ENCODE data around the gene C1GALT1. TPM values are rescaled to one million over a fixed set of nuclear protein-coding genes. Genes with fewer than 3 reads are reported as not detected.

Gene C1GALT1
- total and polyA plus RNA-seq, 2 experiments from 2014 or later: 58.2 to 203 TPM

DNA sequence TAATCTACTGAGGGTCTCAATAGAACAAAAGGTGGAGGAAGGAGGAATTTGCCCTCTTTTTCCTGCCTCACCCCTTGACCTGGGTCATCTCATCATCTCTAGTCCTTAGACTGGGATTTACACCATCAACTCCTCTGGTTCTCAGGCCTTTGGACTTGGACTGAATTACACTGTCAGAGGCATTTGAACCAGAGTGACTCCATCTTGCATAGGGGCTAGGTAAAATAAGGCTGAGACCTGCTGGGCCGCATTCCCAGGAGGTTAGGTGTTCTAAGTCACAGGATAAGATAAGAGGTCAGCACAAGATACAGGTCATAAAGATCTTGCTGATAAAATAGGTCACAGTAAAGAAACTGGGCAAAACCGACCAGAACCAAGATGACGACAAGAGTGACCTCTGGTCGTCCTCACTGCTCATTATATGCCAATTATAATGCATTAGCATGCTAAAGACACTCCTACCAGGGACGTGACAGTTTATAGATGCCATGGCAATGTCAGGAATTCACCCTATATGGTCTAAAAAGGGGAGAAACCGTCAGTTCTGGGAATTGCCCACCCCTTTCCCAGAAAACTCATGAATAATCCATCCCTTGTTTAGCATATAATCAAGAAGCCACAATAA, 84.0 kb downstream of the C1GALT1 start:
- Histone ChIP-seq H3F3A (replicated peaks; ENCODE audit: low read depth) (no peaks in the 10 kb centered on the region), H3K27me3 (ENCODE audit: insufficient read depth) (no peaks in the 10 kb centered on the region), H3K4me1 (ENCODE audit: insufficient read depth) (no peaks in the 10 kb centered on the region), H3K79me2 (replicated peaks; ENCODE audit: insufficient read depth) (no peaks in the 10 kb centered on the region), H3K4me3 (no peak overlapping the region), H4K20me1 (replicated peaks; ENCODE audit: insufficient read depth) (no peaks in the 10 kb centered on the region), H3K36me3 (ENCODE audit: insufficient read depth) (no peaks in the 10 kb centered on the region), H3K4me2 (no peak overlapping the region), H3K9me2 (ENCODE audit: insufficient read depth) (peaks cover 17% of the 10 kb centered on the region), H2AFZ (no peak overlapping the region), H3K27ac (ENCODE audit: low read depth) (no peak overlapping the region)
- no peaks in the 10 kb centered on the region; the same call in 2 of the 3 replicates for H3K9me3 Mint-ChIP-seq
- no peak overlapping the region for H3K4me3 Mint-ChIP-seq
- ATAC-seq (no peak), DNase-seq (ENCODE audit: low spot score) (no peak)
- TF ChIP-seq EZH2phosphoT487 (IDR thresholded peaks at IDR 0.05; ENCODE audit: unreplicated experiment) (no peak), REST (IDR thresholded peaks at IDR 0.05; ENCODE audit: unreplicated experiment) (no peak), JUNB (IDR thresholded peaks at IDR 0.05; ENCODE audit: unreplicated experiment) (no peak), ZNF114 (CRISPR knock-in tag; IDR thresholded peaks at IDR 0.05) (no peak), EZH2 (IDR thresholded peaks at IDR 0.05; ENCODE audit: low read depth, unreplicated experiment) (no peak), STAT1 (IDR thresholded peaks at IDR 0.05; ENCODE audit: unreplicated experiment) (no peak)
- TF ChIP-seq, protein P1, sequence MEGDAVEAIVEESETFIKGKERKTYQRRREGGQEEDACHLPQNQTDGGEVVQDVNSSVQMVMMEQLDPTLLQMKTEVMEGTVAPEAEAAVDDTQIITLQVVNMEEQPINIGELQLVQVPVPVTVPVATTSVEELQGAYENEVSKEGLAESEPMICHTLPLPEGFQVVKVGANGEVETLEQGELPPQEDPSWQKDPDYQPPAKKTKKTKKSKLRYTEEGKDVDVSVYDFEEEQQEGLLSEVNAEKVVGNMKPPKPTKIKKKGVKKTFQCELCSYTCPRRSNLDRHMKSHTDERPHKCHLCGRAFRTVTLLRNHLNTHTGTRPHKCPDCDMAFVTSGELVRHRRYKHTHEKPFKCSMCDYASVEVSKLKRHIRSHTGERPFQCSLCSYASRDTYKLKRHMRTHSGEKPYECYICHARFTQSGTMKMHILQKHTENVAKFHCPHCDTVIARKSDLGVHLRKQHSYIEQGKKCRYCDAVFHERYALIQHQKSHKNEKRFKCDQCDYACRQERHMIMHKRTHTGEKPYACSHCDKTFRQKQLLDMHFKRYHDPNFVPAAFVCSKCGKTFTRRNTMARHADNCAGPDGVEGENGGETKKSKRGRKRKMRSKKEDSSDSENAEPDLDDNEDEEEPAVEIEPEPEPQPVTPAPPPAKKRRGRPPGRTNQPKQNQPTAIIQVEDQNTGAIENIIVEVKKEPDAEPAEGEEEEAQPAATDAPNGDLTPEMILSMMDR (conservative IDR thresholded peaks at IDR 0.05; ENCODE audit: low read depth in 2 of 2): no peak
- H3K36me3 Mint-ChIP-seq (ENCODE audit: low read depth): no peaks in the 10 kb centered on the region
- no peaks in the 10 kb centered on the region for H3K27me3 Mint-ChIP-seq (ENCODE audit: insufficient read depth, low read depth, poor library complexity)
- H3K27ac Mint-ChIP-seq: no peak overlapping the region
- peaks cover 8% of the 10 kb centered on the region for H3K4me1 Mint-ChIP-seq

DNA sequence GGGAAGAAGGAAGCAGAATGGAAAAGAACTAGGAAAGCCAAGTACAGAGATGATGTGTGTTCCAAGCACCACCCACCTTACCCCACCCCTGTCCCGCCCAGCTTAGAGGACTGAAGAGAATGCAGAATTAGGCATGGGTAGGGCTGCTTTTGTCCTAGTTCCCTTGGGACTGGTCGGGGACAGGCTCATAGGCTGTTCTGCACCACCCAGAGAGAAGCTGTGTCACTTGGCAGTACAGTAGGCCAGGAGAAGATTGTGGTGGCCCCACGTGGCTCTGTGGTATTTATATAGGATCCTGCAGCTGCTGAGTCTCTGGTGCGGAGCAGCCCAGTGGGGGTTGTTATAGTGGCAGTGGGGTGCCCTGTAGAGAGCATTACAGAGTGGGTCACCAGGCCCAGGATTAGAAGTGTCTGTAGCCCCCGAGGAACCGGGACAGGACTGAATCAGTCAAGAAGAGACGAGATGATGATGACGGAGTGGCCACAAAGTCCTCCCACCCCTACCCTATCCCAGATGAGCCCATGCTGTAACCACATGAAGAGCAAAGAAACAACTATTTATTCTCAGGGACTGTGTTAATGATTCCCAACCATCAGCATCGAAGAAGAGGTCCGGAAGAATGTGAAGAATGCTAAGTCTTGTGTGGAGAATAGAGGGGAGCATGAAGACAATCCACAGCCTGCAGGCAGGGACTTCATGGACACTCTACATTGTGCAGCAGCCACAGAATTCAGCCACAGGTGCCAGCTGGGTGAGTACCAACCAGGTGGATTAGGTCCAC, 88.9 kb downstream of the C1GALT1 start:
- Histone ChIP-seq H2AFZ (no peak overlapping the region), H3K4me3 (no peak overlapping the region), H3K4me1 (ENCODE audit: insufficient read depth) (0 out of 2 replicates have a peak, but pooled peaks cover 4% of the 10 kb centered on the region), H3K79me2 (replicated peaks; ENCODE audit: insufficient read depth) (no peaks in the 10 kb centered on the region), H3F3A (replicated peaks; ENCODE audit: low read depth) (no peaks in the 10 kb centered on the region), H4K20me1 (replicated peaks; ENCODE audit: insufficient read depth) (no peaks in the 10 kb centered on the region), H3K4me2 (no peak overlapping the region), H3K27ac (ENCODE audit: low read depth) (no peak overlapping the region), H3K36me3 (ENCODE audit: insufficient read depth) (no peaks in the 10 kb centered on the region), H3K9me2 (ENCODE audit: insufficient read depth) (peaks cover 16% of the 10 kb centered on the region; the same call in 1 of the 2 replicates), H3K27me3 (ENCODE audit: insufficient read depth) (no peaks in the 10 kb centered on the region)
- H3K27ac Mint-ChIP-seq: no peak overlapping the region
- no peak overlapping the region for H3K4me3 Mint-ChIP-seq
- no peaks in the 10 kb centered on the region for H3K9me3 Mint-ChIP-seq
- no peaks in the 10 kb centered on the region for H3K36me3 Mint-ChIP-seq (ENCODE audit: low read depth)
- ATAC-seq (no peak; the same call in 2 of the 3 replicates), DNase-seq (ENCODE audit: low spot score) (peak; percentile 33)
- peaks cover 3% of the 10 kb centered on the region for H3K27me3 Mint-ChIP-seq (ENCODE audit: insufficient read depth, low read depth, poor library complexity)
- H3K4me1 Mint-ChIP-seq: peaks cover 7% of the 10 kb centered on the region
- TF ChIP-seq ZNF462 (CRISPR knock-in tag; IDR thresholded peaks at IDR 0.05): 0 out of 2 replicates have a peak, but pooled peaks have one; percentile 18
